Neural cell (in vitro differentiated cells): Measurements from ENCODE around the gene HOXC13.

Experiments
- EP300 ChIP-seq: fragments of 450-650 bp; conservative IDR thresholded peaks from 2 replicates; pipeline ENCODE4 v1.6.1; 2014; ENCODE audit warnings: antibody characterized with exemption, mild to moderate bottlenecking, moderate library complexity; ENCODE audit not compliant: poor library complexity, severe bottlenecking
- EZH2 ChIP-seq: fragments of 200-600, 300-800 bp; shearing (Covaris generic), sonication (generic); IDR thresholded peaks from 2 replicates; pipeline ENCODE4 v1.6.1; 2014; ENCODE audit warnings: antibody characterized with exemption, low read length, borderline replicate concordance, mild to moderate bottlenecking; ENCODE audit not compliant: insufficient read depth, poor library complexity, severe bottlenecking
- POLR2AphosphoS5 ChIP-seq: IDR thresholded peaks from 2 replicates; pipeline ENCODE4 v1.6.1; 2012
- RAD21 ChIP-seq: fragments of 450-650 bp; conservative IDR thresholded peaks from 2 replicates; pipeline ENCODE4 v1.6.1; 2014; ENCODE audit warnings: antibody characterized with exemption, mild to moderate bottlenecking, moderate library complexity
- SMC3 ChIP-seq: fragments of 450-650 bp; conservative IDR thresholded peaks from 2 replicates; pipeline ENCODE4 v1.6.1; 2014; ENCODE audit warnings: antibody characterized with exemption, mild to moderate bottlenecking, moderate library complexity; ENCODE audit not compliant: poor library complexity
- TAF1 ChIP-seq: IDR thresholded peaks from 2 replicates; pipeline ENCODE4 v1.6.1; 2012; ENCODE audit warnings: low read depth
- TF ChIP-seq, protein P1 (sequence below): fragments of 450-650 bp; IDR thresholded peaks from 2 replicates; pipeline ENCODE4 v1.5.1; 2014; ENCODE audit warnings: antibody characterized with exemption, mild to moderate bottlenecking, moderate library complexity; ENCODE audit not compliant: poor library complexity, severe bottlenecking
- TF ChIP-seq, protein P2 (sequence below): IDR thresholded peaks from 2 replicates; pipeline ENCODE4 v1.6.1; 2012; ENCODE audit warnings: borderline replicate concordance

DNA sequence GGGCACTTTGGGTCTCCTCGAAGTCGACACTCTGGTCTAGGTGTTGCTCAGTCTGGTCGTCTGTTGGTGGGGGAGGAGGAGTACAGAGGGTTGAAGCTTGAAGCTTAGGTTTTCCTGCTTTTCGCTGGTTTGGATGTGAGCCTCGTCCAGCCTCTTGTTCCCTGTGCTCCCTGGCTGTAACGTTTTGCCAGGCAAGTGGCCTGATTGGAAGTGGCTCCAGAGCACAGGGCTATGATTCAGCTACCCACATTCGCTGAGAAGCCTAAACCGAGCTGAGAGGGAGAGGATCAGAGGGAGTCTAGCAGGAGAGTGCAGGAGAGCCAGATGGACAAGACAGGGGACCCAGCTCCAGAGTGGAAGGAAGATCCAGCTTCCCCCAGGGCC lies 52.4 kb downstream of the HOXC13 start:
- TF ChIP-seq, protein P1, sequence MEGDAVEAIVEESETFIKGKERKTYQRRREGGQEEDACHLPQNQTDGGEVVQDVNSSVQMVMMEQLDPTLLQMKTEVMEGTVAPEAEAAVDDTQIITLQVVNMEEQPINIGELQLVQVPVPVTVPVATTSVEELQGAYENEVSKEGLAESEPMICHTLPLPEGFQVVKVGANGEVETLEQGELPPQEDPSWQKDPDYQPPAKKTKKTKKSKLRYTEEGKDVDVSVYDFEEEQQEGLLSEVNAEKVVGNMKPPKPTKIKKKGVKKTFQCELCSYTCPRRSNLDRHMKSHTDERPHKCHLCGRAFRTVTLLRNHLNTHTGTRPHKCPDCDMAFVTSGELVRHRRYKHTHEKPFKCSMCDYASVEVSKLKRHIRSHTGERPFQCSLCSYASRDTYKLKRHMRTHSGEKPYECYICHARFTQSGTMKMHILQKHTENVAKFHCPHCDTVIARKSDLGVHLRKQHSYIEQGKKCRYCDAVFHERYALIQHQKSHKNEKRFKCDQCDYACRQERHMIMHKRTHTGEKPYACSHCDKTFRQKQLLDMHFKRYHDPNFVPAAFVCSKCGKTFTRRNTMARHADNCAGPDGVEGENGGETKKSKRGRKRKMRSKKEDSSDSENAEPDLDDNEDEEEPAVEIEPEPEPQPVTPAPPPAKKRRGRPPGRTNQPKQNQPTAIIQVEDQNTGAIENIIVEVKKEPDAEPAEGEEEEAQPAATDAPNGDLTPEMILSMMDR, result no peak
- no peak for TF ChIP-seq SMC3
- TF ChIP-seq EP300, result no peak
- no peak for TF ChIP-seq TAF1
- TF ChIP-seq EZH2, result no peak
- TF ChIP-seq, protein P2, sequence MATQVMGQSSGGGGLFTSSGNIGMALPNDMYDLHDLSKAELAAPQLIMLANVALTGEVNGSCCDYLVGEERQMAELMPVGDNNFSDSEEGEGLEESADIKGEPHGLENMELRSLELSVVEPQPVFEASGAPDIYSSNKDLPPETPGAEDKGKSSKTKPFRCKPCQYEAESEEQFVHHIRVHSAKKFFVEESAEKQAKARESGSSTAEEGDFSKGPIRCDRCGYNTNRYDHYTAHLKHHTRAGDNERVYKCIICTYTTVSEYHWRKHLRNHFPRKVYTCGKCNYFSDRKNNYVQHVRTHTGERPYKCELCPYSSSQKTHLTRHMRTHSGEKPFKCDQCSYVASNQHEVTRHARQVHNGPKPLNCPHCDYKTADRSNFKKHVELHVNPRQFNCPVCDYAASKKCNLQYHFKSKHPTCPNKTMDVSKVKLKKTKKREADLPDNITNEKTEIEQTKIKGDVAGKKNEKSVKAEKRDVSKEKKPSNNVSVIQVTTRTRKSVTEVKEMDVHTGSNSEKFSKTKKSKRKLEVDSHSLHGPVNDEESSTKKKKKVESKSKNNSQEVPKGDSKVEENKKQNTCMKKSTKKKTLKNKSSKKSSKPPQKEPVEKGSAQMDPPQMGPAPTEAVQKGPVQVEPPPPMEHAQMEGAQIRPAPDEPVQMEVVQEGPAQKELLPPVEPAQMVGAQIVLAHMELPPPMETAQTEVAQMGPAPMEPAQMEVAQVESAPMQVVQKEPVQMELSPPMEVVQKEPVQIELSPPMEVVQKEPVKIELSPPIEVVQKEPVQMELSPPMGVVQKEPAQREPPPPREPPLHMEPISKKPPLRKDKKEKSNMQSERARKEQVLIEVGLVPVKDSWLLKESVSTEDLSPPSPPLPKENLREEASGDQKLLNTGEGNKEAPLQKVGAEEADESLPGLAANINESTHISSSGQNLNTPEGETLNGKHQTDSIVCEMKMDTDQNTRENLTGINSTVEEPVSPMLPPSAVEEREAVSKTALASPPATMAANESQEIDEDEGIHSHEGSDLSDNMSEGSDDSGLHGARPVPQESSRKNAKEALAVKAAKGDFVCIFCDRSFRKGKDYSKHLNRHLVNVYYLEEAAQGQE, result no peak
- TF ChIP-seq POLR2AphosphoS5, result no peak
- no peak for TF ChIP-seq RAD21
